Right ventricle myocardium superior (tissue), 1 donor: ENCODE data around the gene TAC3. TPM values are rescaled to one million over a fixed set of nuclear protein-coding genes. Genes with fewer than 3 reads are reported as not detected.
"Not testable (repeated sequence)": the region's sequence is repeated elsewhere in the genome, so short reads cannot be mapped to it uniquely, and the experiment has no call there.

Experiments
- ATAC-seq: fragments of 200-7000 bp; cut with Tn5 transposase; one replicate; pipeline ENCODE4 v1.9.1; 2020; ENCODE audit warnings: mild to moderate bottlenecking; ENCODE audit not compliant: poor library complexity
- DNase-seq: peaks from one replicate; pipeline ENCODE4 v3.0.0-alpha.2; 2020
- intact Hi-C: fragments of 100-400 bp; cut with DNase I; formaldehyde crosslinking; loops from one replicate; pipeline ENCODE4 v1.11.2; 2022
- total RNA-seq: library from RNA; stranded (reverse); fragmentation: NEBNext Ultra II Directional; extraction: Animal tissue kit (Norgen Biotek cat#: 25700); gene quantifications from one replicate; pipeline ENCODE4 v1.2.1, GENCODE V29; 2021
- donor health status: DM: no; HTN: yes; CAD: no; lungs with severe emphysema.

The TAC3 gene
- total RNA-seq, 1 donor from 2014 or later = not detected

- ATAC-seq, intact Hi-C loops, DNase-seq: not testable (repeated sequence)
These were observed 50.2 kb downstream of the TAC3 start for GRCh38 chr12:56965997-56966642.

- intact Hi-C loops, ATAC-seq, DNase-seq: not testable (repeated sequence)
These were observed 51.2 kb downstream of the TAC3 start for GRCh38 chr12:56965124-56965523.

DNA sequence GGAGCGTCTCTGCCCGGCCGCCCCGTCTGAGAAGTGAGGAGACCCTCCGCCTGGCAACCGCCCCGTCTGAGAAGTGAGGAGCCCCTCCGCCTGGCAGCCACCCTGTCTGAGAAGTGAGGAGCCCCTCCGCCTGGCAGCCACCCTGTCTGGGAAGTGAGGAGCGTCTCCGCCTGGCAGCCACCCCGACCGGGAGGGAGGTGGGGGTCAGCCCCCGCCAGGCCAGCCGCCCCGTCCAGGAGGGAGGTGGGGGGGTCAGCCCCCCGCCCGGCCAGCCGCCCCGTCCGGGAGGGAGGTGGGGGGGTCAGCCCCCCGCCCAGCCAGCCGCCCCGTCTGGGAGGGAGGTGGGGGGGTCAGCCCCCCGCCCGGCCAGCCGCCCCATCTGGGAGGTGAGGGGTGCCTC is 52.8 kb downstream of the TAC3 start:
- DNase-seq, ATAC-seq, intact Hi-C loops: not testable (repeated sequence)

- DNase-seq = not testable (repeated sequence)
These were observed 54.1 kb downstream of the TAC3 start for GRCh38 chr12:56962247-56962646.

More at GRCh38 chr12:56962247-56962646, 54.1 kb downstream of the TAC3 start:
- ATAC-seq, intact Hi-C loops: not testable (repeated sequence)

Other genes starting within 250 kb of the TAC3 start
- gene SDR9C7, start 82.1 kb downstream of the TAC3 start, total RNA-seq = not detected
- gene RDH16, start 58.9 kb downstream of the TAC3 start, total RNA-seq = 0.24 TPM
- gene ZBTB39, start 10.0 kb downstream of the TAC3 start, total RNA-seq = 3.0 TPM
- 0.08 TPM for gene MYO1A, start 33.6 kb upstream of the TAC3 start, total RNA-seq
- gene NEMP1, start 62.3 kb upstream of the TAC3 start, total RNA-seq = 3.0 TPM
- gene NAB2, start 72.6 kb upstream of the TAC3 start, total RNA-seq = 10.3 TPM
- gene STAT6, start 94.8 kb upstream of the TAC3 start, total RNA-seq = 49.5 TPM
- 121 TPM for gene LRP1, start 112.0 kb upstream of the TAC3 start, total RNA-seq
- gene LRP1-AS, start 131.1 kb upstream of the TAC3 start, total RNA-seq = not detected
- gene NXPH4, start 200.3 kb upstream of the TAC3 start, total RNA-seq = 0.70 TPM
- gene SHMT2, start 213.2 kb upstream of the TAC3 start, total RNA-seq = 26.8 TPM
- gene STAC3, start 234.7 kb upstream of the TAC3 start, total RNA-seq = 1.2 TPM